ENCODE data around the gene HUS1B. TPM values are rescaled to one million over a fixed set of nuclear protein-coding genes. Genes with fewer than 3 reads are reported as not detected.

HUS1B gene
- total and polyA plus RNA-seq, 2 of the 8 experiments (the other 6 are each of a cell fraction or from before 2014, with no cell fraction given), result 0.48 to 1.1 TPM

GRCh38 chr6:626236-626635 lies 30.7 kb downstream of the HUS1B start:
- Histone ChIP-seq H3K23me2 (ENCODE audit: low read depth, low read length) (no peaks in the 10 kb centered on the region), H3K4me2 (ENCODE audit: insufficient read depth in 1 of 2, low read depth in 2 of 2, low read length in 2 of 2) (no peak overlapping the region), H3K18ac (ENCODE audit: extremely low read depth, low read length) (no peak overlapping the region), H4K91ac (replicated peaks; ENCODE audit: insufficient read length, low read length) (no peak overlapping the region), H3K9ac (replicated peaks in 1 of 4; ENCODE audit: extremely low read depth in 1 of 4, low read depth in 3 of 4, low read length in 3 of 4) (no peak overlapping the region; a peak in 2 of 7 replicates), H2BK120ac (replicated peaks; ENCODE audit: low read depth, low read length) (no peak overlapping the region), H3K4me3 (ENCODE audit: extremely low read depth in 1 of 4, insufficient read depth in 2 of 4, low read depth in 3 of 4, low read length in 4 of 4) (no peak overlapping the region), H2BK15ac (ENCODE audit: low read length) (no peak overlapping the region), H3K9me3 (ENCODE audit: insufficient read depth in 2 of 2, low read depth in 1 of 2, low read length in 1 of 2) (no peaks in the 10 kb centered on the region), H4K8ac (ENCODE audit: extremely low read depth, insufficient read depth, low read length) (no peak overlapping the region; the same call in 1 of the 2 replicates), H2BK5ac (ENCODE audit: low read depth, low read length) (no peak overlapping the region), H3K79me1 (ENCODE audit: low read depth, low read length) (peaks cover 10% of the 10 kb centered on the region), H2BK20ac (ENCODE audit: low read length) (no peak overlapping the region), H3K14ac (ENCODE audit: insufficient read length) (no peak overlapping the region), H2BK12ac (ENCODE audit: low read depth, low read length) (no peak overlapping the region), H4K5ac (ENCODE audit: insufficient read length, low read depth, low read length) (no peak overlapping the region), H2AK5ac (ENCODE audit: low read depth, low read length) (no peak overlapping the region), H4K20me1 (replicated peaks in 1 of 2; ENCODE audit: control insufficient read depth in 1 of 2, insufficient read depth in 2 of 2, low read length in 2 of 2) (peaks cover 0 to 3% of the 10 kb centered on the region in 2 experiments), H3K56ac (replicated peaks; ENCODE audit: insufficient read length, low read depth, low read length) (no peak overlapping the region), H3K27ac (ENCODE audit: low read depth, low read length) (no peak overlapping the region), H2AFZ (ENCODE audit: low read length) (no peak overlapping the region), H3K4me1 (replicated peaks in 1 of 4; ENCODE audit: control insufficient read depth in 3 of 4, insufficient read depth in 4 of 4, low read length in 3 of 4) (peaks cover 3 to 6% (median 4%) of the 10 kb centered on the region in 4 experiments; a peak in 6 of 7 replicates), H3K23ac (ENCODE audit: insufficient read length) (no peak overlapping the region), H3K4ac (replicated peaks; ENCODE audit: insufficient read length, low read depth, low read length) (no peak overlapping the region), H3K36me3 (ENCODE audit: control insufficient read depth in 2 of 4, insufficient read depth in 4 of 4, low read length in 3 of 4) (0 out of 8 replicates have a peak, but pooled peaks cover 0 to 3% (median 0%) of the 10 kb centered on the region in 4 experiments), H3K27me3 (replicated peaks in 1 of 4; ENCODE audit: control insufficient read depth in 3 of 4, extremely low read depth in 1 of 4, insufficient read depth in 3 of 4, low read length in 3 of 4) (no peaks in the 10 kb centered on the region), H3K79me2 (ENCODE audit: control insufficient read depth in 1 of 2, insufficient read depth in 2 of 2, low read length in 2 of 2) (0 out of 4 replicates have a peak, but pooled peaks cover 0 to 5% of the 10 kb centered on the region in 2 experiments)
- no peak for FAIRE-seq
- CTCF ChIA-PET (ENCODE audit: partially characterized antibody), result interaction anchor here (0.5 to 1.7 kb wide), 4 partner anchors 30 to 296 kb away, joined by 3 to 4 read pairs (median 3); no protein-coding TSS in a partner anchor
- 94% methylated on average over 9 of the region's 9 CpGs; no CpG with 5 or more reads in 1 of the 2 experiments for WGBS, 2 experiments (ENCODE audit: extremely low coverage in 1 of 2, insufficient coverage in 1 of 2, insufficient read length in 1 of 2, insufficient replicate concordance in 2 of 2, low coverage in 1 of 2, low lambda C conversion rate in 2 of 2, missing lambda C conversion rate in 1 of 2)
- no peak for DNase-seq (ENCODE audit: low read depth in 1 of 2, low spot score in 2 of 2)
- POLR2A ChIA-PET (ENCODE audit: partially characterized antibody), result no interaction called here
- TF ChIP-seq TCF12 (IDR thresholded peaks at IDR 0.05; ENCODE audit: low read depth, low read length), result no peak
- no peak for TF ChIP-seq MAFK (IDR thresholded peaks at IDR 0.05; ENCODE audit: low read depth, low read length)
- TF ChIP-seq JUN (IDR thresholded peaks at IDR 0.05; ENCODE audit: low read depth, low read length), result no peak
- no peak for TF ChIP-seq SP4 (IDR thresholded peaks at IDR 0.05; ENCODE audit: low read length)
- TF ChIP-seq SP1 (IDR thresholded peaks at IDR 0.05; ENCODE audit: low read depth, low read length), result no peak
- TF ChIP-seq BACH1 (IDR thresholded peaks at IDR 0.05; ENCODE audit: low read length), result no peak
- TF ChIP-seq ATF3 (IDR thresholded peaks at IDR 0.05; ENCODE audit: insufficient read depth, low read depth, low read length), result no peak
- TF ChIP-seq BRCA1 (IDR thresholded peaks at IDR 0.05; ENCODE audit: low read depth, low read length), result no peak
- no peak for TF ChIP-seq RXRA (IDR thresholded peaks at IDR 0.05; ENCODE audit: insufficient read depth, low read depth, low read length)
- TF ChIP-seq ZNF274 (IDR thresholded peaks at IDR 0.05; ENCODE audit: borderline replicate concordance, extremely low read depth, low read length), result no peak
